Esophagus squamous epithelium (tissue), 4 donors: ENCODE results near the gene CHST11.

Source experiments
- CTCF ChIP-seq, 6 experiments: fragments of 450-650 bp in 4 of 6; fragments of 200-600 bp in 2 of 6; sonication (generic) in 2 of 6; IDR thresholded peaks; one replicate each; pipeline ENCODE4 v1.5.1; 2016 to 2019; ENCODE audit warnings: antibody characterized with exemption in 6 of 6, mild to moderate bottlenecking in 4 of 6, moderate library complexity in 4 of 6
- POLR2A ChIP-seq, 4 donors: fragments of 450-650 bp; IDR thresholded peaks; one replicate each; pipeline ENCODE4 v1.6.1; 2017; ENCODE audit warnings: antibody characterized with exemption in 4 of 4, mild to moderate bottlenecking in 4 of 4, moderate library complexity in 3 of 4

DNA sequence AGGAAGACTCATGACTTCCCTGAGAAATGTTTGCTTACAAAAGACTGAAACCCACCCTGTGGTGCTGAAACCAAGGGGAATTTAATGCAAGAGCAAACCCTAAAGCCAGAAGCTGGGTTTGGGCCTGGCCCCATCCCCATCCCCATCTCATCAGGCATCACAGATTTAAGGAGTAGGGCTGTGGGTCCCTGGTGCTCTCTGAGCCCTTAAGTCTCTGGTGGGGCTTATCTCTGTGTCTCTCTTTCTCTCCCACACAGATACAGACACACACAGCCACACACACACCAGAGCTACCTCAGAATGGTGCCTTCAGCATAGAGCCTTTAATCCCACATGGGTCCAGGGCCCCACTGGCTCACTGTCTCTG, 264.3 kb downstream of the CHST11 start:
- no peak for TF ChIP-seq CTCF (IDR thresholded peaks at IDR 0.05)
- TF ChIP-seq POLR2A (IDR thresholded peaks at IDR 0.05) = no peak
